Measurements from ENCODE around the gene CNGA2.

- TF ChIP-seq CTCF (IDR thresholded peaks at IDR 0.05), result no peak
- TF ChIP-seq POLR2A (IDR thresholded peaks at IDR 0.05), result no peak
These were observed 20.7 kb upstream of the CNGA2 start for GRCh38 chrX:151713849-151714248.

Data from vagina (tissue), 2 donors.